Liver (tissue), 9 donors: ENCODE data around the gene LAMC2. TPM values are rescaled to one million over a fixed set of nuclear protein-coding genes. Genes with fewer than 3 reads are reported as not detected.

ENCODE experiments used
- DNase-seq: peaks from one replicate; pipeline ENCODE4 v3.0.0-alpha.2; 2017; ENCODE audit warnings: low spot score
- H3K27ac ChIP-seq, 2 donors: one replicate each; pipeline ENCODE4 v1.7.0; 2013; ENCODE audit warnings: inconsistent platforms in 2 of 2, low read length in 2 of 2, control low read depth in 1 of 2, low read depth in 1 of 2, mild to moderate bottlenecking in 1 of 2
- H3K27me3 ChIP-seq, 4 donors: one replicate each; pipeline versions ENCODE4 v1.6.1 to v1.7.0; 2013; ENCODE audit warnings: low read length in 3 of 4, inconsistent platforms in 1 of 4, mild to moderate bottlenecking in 1 of 4, moderate library complexity in 1 of 4; ENCODE audit not compliant: control insufficient read depth in 4 of 4, insufficient read depth in 4 of 4
- H3K36me3 ChIP-seq, 4 donors: one replicate each; pipeline versions ENCODE4 v1.6.1 to v1.7.0; 2013; ENCODE audit warnings: low read length in 3 of 4, mild to moderate bottlenecking in 3 of 4, low read depth in 1 of 4, moderate library complexity in 1 of 4; ENCODE audit not compliant: control insufficient read depth in 4 of 4, insufficient read depth in 3 of 4
- H3K4me1 ChIP-seq, 4 donors: one replicate each; pipeline versions ENCODE4 v1.6.1 to v1.7.0; 2013; ENCODE audit warnings: low read length in 3 of 4, mild to moderate bottlenecking in 3 of 4, moderate library complexity in 1 of 4; ENCODE audit not compliant: control insufficient read depth in 4 of 4, insufficient read depth in 4 of 4
- H3K4me3 ChIP-seq, 3 donors: one replicate each; pipeline versions ENCODE4 v1.6.1 to v1.7.0; 2013; ENCODE audit warnings: low read length in 3 of 3, control low read depth in 1 of 3, low read depth in 1 of 3, mild to moderate bottlenecking in 1 of 3
- H3K9ac ChIP-seq, 2 donors: one replicate each; pipeline ENCODE4 v1.7.0; 2013; ENCODE audit warnings: low read length in 2 of 2, mild to moderate bottlenecking in 2 of 2, moderate library complexity in 2 of 2, control low read depth in 1 of 2, low read depth in 1 of 2
- H3K9me3 ChIP-seq, 4 donors: one replicate each; pipeline versions ENCODE4 v1.6.1 to v1.7.0; 2013; ENCODE audit warnings: low read length in 3 of 4; ENCODE audit not compliant: control insufficient read depth in 4 of 4
- CTCF ChIP-seq: fragments of 150-350 bp; IDR thresholded peaks from 2 replicates; pipeline ENCODE4 v1.5.1; 2017; ENCODE audit warnings: improper control_type of control experiment, low read depth, low read length; ENCODE audit not compliant: missing input control
- FOXA1 ChIP-seq: IDR thresholded peaks from 2 replicates; pipeline ENCODE4 v1.6.1; 2016; ENCODE audit warnings: antibody characterized with exemption
- FOXA2 ChIP-seq: IDR thresholded peaks from 2 replicates; pipeline ENCODE4 v1.6.1; 2016; ENCODE audit warnings: antibody characterized with exemption
- GABPA ChIP-seq, 2 donors: IDR thresholded peaks in 1 of 2; conservative IDR thresholded peaks in 1 of 2; 2 replicates each; pipeline ENCODE4 v1.6.1; 2016; ENCODE audit warnings: antibody characterized with exemption in 2 of 2, mild to moderate bottlenecking in 1 of 2, moderate library complexity in 1 of 2
- HNF4A ChIP-seq, 2 donors: conservative IDR thresholded peaks; 2 replicates each; pipeline ENCODE4 v1.6.1; 2016; ENCODE audit warnings: antibody characterized with exemption in 2 of 2, mild to moderate bottlenecking in 2 of 2
- HNF4G ChIP-seq: IDR thresholded peaks from 2 replicates; pipeline ENCODE4 v1.6.1; 2016; ENCODE audit warnings: antibody characterized with exemption
- MAX ChIP-seq: IDR thresholded peaks from 2 replicates; pipeline ENCODE4 v1.6.1; 2016; ENCODE audit warnings: antibody characterized with exemption
- NR2F2 ChIP-seq: IDR thresholded peaks from 2 replicates; pipeline ENCODE4 v1.6.1; 2016; ENCODE audit warnings: antibody characterized with exemption
- RAD21 ChIP-seq, 2 donors: IDR thresholded peaks; 2 replicates each; pipeline ENCODE4 v1.6.1; 2016; ENCODE audit warnings: antibody characterized with exemption in 2 of 2, mild to moderate bottlenecking in 2 of 2
- RXRA ChIP-seq, 2 donors: IDR thresholded peaks; 2 replicates each; pipeline ENCODE4 v1.6.1; 2017 to 2018; ENCODE audit warnings: antibody characterized with exemption in 2 of 2, mild to moderate bottlenecking in 1 of 2
- SP1 ChIP-seq: IDR thresholded peaks from 2 replicates; pipeline ENCODE4 v1.6.1; 2018; ENCODE audit warnings: antibody characterized with exemption, mild to moderate bottlenecking
- YY1 ChIP-seq: IDR thresholded peaks from 2 replicates; pipeline ENCODE4 v1.6.1; 2016; ENCODE audit warnings: antibody characterized with exemption, mild to moderate bottlenecking
- ZBTB33 ChIP-seq: IDR thresholded peaks from 2 replicates; pipeline ENCODE4 v1.6.1; 2016; ENCODE audit warnings: antibody characterized with exemption
- WGBS: extraction: QIAGEN DNeasy Blood & Tissue Kit; methylation state at CpG from one replicate; pipeline ENCODE4 v1.1.7; 2013; 5-methylcytosine and 5-hydroxymethylcytosine counted together
- polyA plus RNA-seq, 2 donors: library from polyadenylated mRNA; stranded (reverse) in 1 of 2; unstranded in 1 of 2; fragments of 200-250 nt in 1 of 2; fragments of >200 nt in 1 of 2; fragmentation: Nextera tagmentation in 1 of 2; extraction: Ambion mirVana in 1 of 2; gene quantifications; one replicate each; pipeline versions ENCODE4 v1.2.1 to v1.2.3, GENCODE V29; 2013 to 2015
- total RNA-seq, 2 donors: library from RNA; depleted of rRNA; stranded (reverse); fragments of >200 nt; gene quantifications; one replicate each; pipeline ENCODE4 v1.2.3, GENCODE V29; 2014
- donor health status: healthy.
- donor health status: healthy.
- donor health status: healthy.
- donor health status: healthy.
- donor health status: healthy.

LAMC2 gene
- total and polyA plus RNA-seq, 4 donors, result 0.05 to 0.42 (median 0.16) TPM

- Histone ChIP-seq H3K4me1 (no peaks in the 10 kb centered on the region), H3K27me3 (no peaks in the 10 kb centered on the region), H3K9ac (no peak overlapping the region), H3K9me3 (no peaks in the 10 kb centered on the region), H3K36me3 (no peaks in the 10 kb centered on the region), H3K4me3 (no peak overlapping the region), H3K27ac (no peak overlapping the region)
- no peak for DNase-seq
- WGBS, result 91% methylated on average over 9 of the region's 9 CpGs
- TF ChIP-seq CTCF, result no peak
- TF ChIP-seq SP1, result no peak
- TF ChIP-seq RXRA (IDR thresholded peaks at IDR 0.05), result no peak
- TF ChIP-seq HNF4G, result no peak
- TF ChIP-seq RAD21 (IDR thresholded peaks at IDR 0.05), result no peak
- no peak for TF ChIP-seq FOXA2
- no peak for TF ChIP-seq NR2F2
- no peak for TF ChIP-seq FOXA1
These were observed 103.0 kb downstream of the LAMC2 start for GRCh38 chr1:183289051-183289496.

- DNase-seq, result no peak
- Histone ChIP-seq H3K27ac (no peak overlapping the region), H3K9me3 (no peaks in the 10 kb centered on the region), H3K4me3 (no peak overlapping the region), H3K9ac (no peak overlapping the region), H3K36me3 (no peaks in the 10 kb centered on the region), H3K27me3 (no peaks in the 10 kb centered on the region), H3K4me1 (no peaks in the 10 kb centered on the region)
- WGBS, result 90% methylated on average over 6 of the region's 6 CpGs
- no peak for TF ChIP-seq HNF4A (conservative IDR thresholded peaks at IDR 0.05)
- no peak for TF ChIP-seq CTCF
- no peak for TF ChIP-seq GABPA (IDR thresholded peaks at IDR 0.05 in 1 of 2, conservative IDR thresholded peaks at IDR 0.05 in 1 of 2)
- TF ChIP-seq ZBTB33, result no peak
- no peak for TF ChIP-seq RAD21 (IDR thresholded peaks at IDR 0.05)
- TF ChIP-seq YY1, result no peak
- no peak for TF ChIP-seq FOXA2
- no peak for TF ChIP-seq MAX
These were observed 104.6 kb downstream of the LAMC2 start for GRCh38 chr1:183290628-183291027.
